ENCODE measurements around the gene ST6GAL2.

Gene ST6GAL2

GRCh38 chr2:106885971-106886915 lies at the start of gene ST6GAL2:
ST6GAL2 (minus strand) TSS chr2:106886167; CDS start chr2:106843977, 42,190 bp downstream.
- no peak for DNase-seq (ENCODE audit: low read depth)

GRCh38 chr2:106932644-106933043 lies 46.7 kb upstream of the ST6GAL2 start:
- DNase-seq (ENCODE audit: low read depth): no peak

GRCh38 chr2:106931717-106932335 lies 45.9 kb upstream of the ST6GAL2 start:
- no peak for DNase-seq (ENCODE audit: low read depth)

GRCh38 chr2:106921451-106921850 lies 35.5 kb upstream of the ST6GAL2 start:
- no peak for DNase-seq (ENCODE audit: low read depth)

GRCh38 chr2:106919012-106919411 lies 33.0 kb upstream of the ST6GAL2 start:
- DNase-seq (ENCODE audit: low read depth): no peak

- DNase-seq (ENCODE audit: low read depth): no peak
Observed at GRCh38 chr2:106904242-106904641, 18.3 kb upstream of the ST6GAL2 start.

- DNase-seq (ENCODE audit: low read depth): no peak
Observed at GRCh38 chr2:106899786-106900530, 14.0 kb upstream of the ST6GAL2 start.

- no peak for DNase-seq (ENCODE audit: low read depth)
Observed at GRCh38 chr2:106894545-106894944, 8.6 kb upstream of the ST6GAL2 start.

GRCh38 chr2:106892048-106892447 lies 6.1 kb upstream of the ST6GAL2 start:
- DNase-seq (ENCODE audit: low read depth): no peak

GRCh38 chr2:106890606-106891005 lies 4.6 kb upstream of the ST6GAL2 start:
- no peak for DNase-seq (ENCODE audit: low read depth)

GRCh38 chr2:106886916-106887758 lies 1.2 kb upstream of the ST6GAL2 start:
- no peak for DNase-seq (ENCODE audit: low read depth)

GRCh38 chr2:106885329-106885728 lies 638 bp downstream of the ST6GAL2 start:
- no peak for DNase-seq (ENCODE audit: low read depth)

- no peak for DNase-seq (ENCODE audit: low read depth)
Observed at GRCh38 chr2:106882673-106883072, 3.3 kb downstream of the ST6GAL2 start.

- no peak for DNase-seq (ENCODE audit: low read depth)
Observed at GRCh38 chr2:106878206-106878605, 7.8 kb downstream of the ST6GAL2 start.

GRCh38 chr2:106876699-106877098 lies 9.3 kb downstream of the ST6GAL2 start:
- no peak for DNase-seq (ENCODE audit: low read depth)

GRCh38 chr2:106869512-106870275 lies 16.3 kb downstream of the ST6GAL2 start:
- DNase-seq (ENCODE audit: low read depth): no peak

GRCh38 chr2:106868275-106868674 lies 17.7 kb downstream of the ST6GAL2 start:
- DNase-seq (ENCODE audit: low read depth): no peak

- no peak for DNase-seq (ENCODE audit: low read depth)
Observed at GRCh38 chr2:106867196-106867953, 18.6 kb downstream of the ST6GAL2 start.

GRCh38 chr2:106866641-106867040 lies 19.3 kb downstream of the ST6GAL2 start:
- no peak for DNase-seq (ENCODE audit: low read depth)

GRCh38 chr2:106864051-106864450 lies 21.9 kb downstream of the ST6GAL2 start:
- DNase-seq (ENCODE audit: low read depth): no peak
